HUES64 (cell line): ENCODE data around the gene PPP1R3F.
"Not testable (repeated sequence)": the region's sequence is repeated elsewhere in the genome, so short reads cannot be mapped to it uniquely, and the experiment has no call there.

Experiments
- H3K27ac ChIP-seq: 2 replicates; pipeline ENCODE4 v1.7.0; 2013; ENCODE audit warnings: low read depth, low read length, inconsistent platforms
- H3K27me3 ChIP-seq: 2 replicates; pipeline ENCODE4 v1.6.1; 2013; ENCODE audit warnings: mild to moderate bottlenecking, low read length; ENCODE audit not compliant: insufficient read depth
- H3K36me3 ChIP-seq: 2 replicates; pipeline ENCODE4 v1.6.1; 2013; ENCODE audit warnings: mild to moderate bottlenecking, low read length; ENCODE audit not compliant: insufficient read depth
- H3K4me1 ChIP-seq: 2 replicates; pipeline ENCODE4 v1.6.1; 2013; ENCODE audit warnings: mild to moderate bottlenecking, low read length, moderate library complexity; ENCODE audit not compliant: insufficient read depth
- H3K4me3 ChIP-seq: 2 replicates; pipeline ENCODE4 v1.5.1; 2013; ENCODE audit warnings: mild to moderate bottlenecking, low read length, moderate library complexity
- H3K9ac ChIP-seq: 2 replicates; pipeline ENCODE4 v1.6.1; 2013; ENCODE audit warnings: mild to moderate bottlenecking, low read depth, low read length
- H3K9me3 ChIP-seq: 2 replicates; pipeline ENCODE4 v1.6.1; 2013; ENCODE audit warnings: low read depth, low read length; ENCODE audit not compliant: insufficient read depth
- WGBS: fragments of 150-250, 120-280 bp; methylation state at CpG from one replicate; pipeline ENCODE4 v1.1.7; 2013; ENCODE audit warnings: missing lambda C conversion rate; 5-methylcytosine and 5-hydroxymethylcytosine counted together

The PPP1R3F gene

GRCh38 chrX:49292400-49293362 lies 23.1 kb downstream of the PPP1R3F start:
- Histone ChIP-seq H3K9ac (no peak overlapping the region), H3K4me3 (no peak overlapping the region), H3K27me3 (no peaks in the 10 kb centered on the region), H3K4me1 (no peaks in the 10 kb centered on the region), H3K27ac (no peak overlapping the region), H3K36me3 (no peaks in the 10 kb centered on the region), H3K9me3 (no peaks in the 10 kb centered on the region)
- 91% methylated on average over 14 of the region's 17 CpGs for WGBS

- 91% methylated on average over 5 of the region's 5 CpGs for WGBS
Observed at GRCh38 chrX:49299293-49299692, 29.7 kb downstream of the PPP1R3F start.

GRCh38 chrX:49300703-49301102 lies 31.1 kb downstream of the PPP1R3F start:
- Histone ChIP-seq H3K4me1 (no peaks in the 10 kb centered on the region), H3K27me3 (no peaks in the 10 kb centered on the region), H3K36me3 (no peaks in the 10 kb centered on the region), H3K9me3 (no peaks in the 10 kb centered on the region), H3K27ac (no peak overlapping the region), H3K9ac (no peak overlapping the region), H3K4me3 (no peak overlapping the region)
- no CpG with 5 or more reads among the region's 1 CpG for WGBS

More at GRCh38 chrX:49299293-49299692, 29.7 kb downstream of the PPP1R3F start:
- H3K27ac ChIP-seq, H3K9ac ChIP-seq, H3K4me1 ChIP-seq, H3K27me3 ChIP-seq, H3K4me3 ChIP-seq, H3K9me3 ChIP-seq, H3K36me3 ChIP-seq: not testable (repeated sequence)

GRCh38 chrX:49303346-49303745 lies 33.8 kb downstream of the PPP1R3F start, which contains the start of gene GAGE10:
GAGE10 (plus strand) TSS chrX:49303646; CDS start chrX:49304860, 1,214 bp downstream.
- Histone ChIP-seq H3K9me3 (no peaks in the 10 kb centered on the region), H3K27me3 (no peaks in the 10 kb centered on the region), H3K4me3 (no peak within 1 kb of the TSS), H3K9ac (no peak within 1 kb of the TSS), H3K27ac (no peak within 1 kb of the TSS), H3K36me3 (no peaks in the 10 kb centered on the region), H3K4me1 (no peaks in the 10 kb centered on the region)
- 93% methylated on average over 14 of the region's 15 CpGs for WGBS

GRCh38 chrX:49307775-49308174 lies 38.2 kb downstream of the PPP1R3F start:
- H3K4me1 ChIP-seq = peaks cover 21% of the 10 kb centered on the region
- H3K27me3 ChIP-seq, H3K27ac ChIP-seq, H3K9me3 ChIP-seq, H3K4me3 ChIP-seq, H3K9ac ChIP-seq, H3K36me3 ChIP-seq: not testable (repeated sequence)
- 96% methylated on average over 2 of the region's 2 CpGs for WGBS

GRCh38 chrX:49308604-49309269 lies 39.1 kb downstream of the PPP1R3F start:
- peak overlapping the region; percentile 93 for H3K27ac ChIP-seq
- no peaks in the 10 kb centered on the region for H3K36me3 ChIP-seq
- peaks cover 21% of the 10 kb centered on the region for H3K4me1 ChIP-seq
- H3K9ac ChIP-seq = peak overlapping the region; percentile 69
- WGBS = 82% methylated on average over 15 of the region's 15 CpGs
- no peaks in the 10 kb centered on the region for H3K9me3 ChIP-seq
- H3K4me3 ChIP-seq = peak overlapping the region; percentile 43
- H3K27me3 ChIP-seq = no peaks in the 10 kb centered on the region; the same call in 1 of the 2 replicates

GRCh38 chrX:49309401-49309981 lies 39.9 kb downstream of the PPP1R3F start:
- Histone ChIP-seq H3K4me3 (peak overlapping the region; percentile 43), H3K27ac (peak overlapping the region; percentile 93)

GRCh38 chrX:49310371-49310770 lies 40.8 kb downstream of the PPP1R3F start:
- H3K27ac ChIP-seq = peak overlapping the region; percentile 84; the same call in 1 of the 2 replicates
- peak overlapping the region; percentile 43; the same call in 1 of the 2 replicates for H3K4me3 ChIP-seq
- H3K9me3 ChIP-seq = no peaks in the 10 kb centered on the region
- WGBS = 27% methylated on average over 15 of the region's 18 CpGs
- H3K36me3 ChIP-seq = no peaks in the 10 kb centered on the region
- H3K9ac ChIP-seq = peak overlapping the region; percentile 55
- peaks cover 21% of the 10 kb centered on the region for H3K4me1 ChIP-seq
- H3K27me3 ChIP-seq = no peaks in the 10 kb centered on the region; the same call in 1 of the 2 replicates

More at GRCh38 chrX:49309401-49309981, 39.9 kb downstream of the PPP1R3F start:
- peak overlapping the region; percentile 69 for H3K9ac ChIP-seq
- H3K36me3 ChIP-seq = no peaks in the 10 kb centered on the region
- WGBS = 11% methylated on average over 6 of the region's 8 CpGs
- H3K9me3 ChIP-seq = no peaks in the 10 kb centered on the region
- no peaks in the 10 kb centered on the region; the same call in 1 of the 2 replicates for H3K27me3 ChIP-seq
- H3K4me1 ChIP-seq = peaks cover 21% of the 10 kb centered on the region

GRCh38 chrX:49312176-49312575 lies 42.6 kb downstream of the PPP1R3F start:
- no peaks in the 10 kb centered on the region for H3K36me3 ChIP-seq
- H3K27ac ChIP-seq = no peak overlapping the region
- H3K9me3 ChIP-seq = no peaks in the 10 kb centered on the region
- H3K4me3 ChIP-seq = no peak overlapping the region
- WGBS = 89% methylated on average over 2 of the region's 2 CpGs
- H3K27me3 ChIP-seq = no peaks in the 10 kb centered on the region; the same call in 1 of the 2 replicates
- H3K4me1 ChIP-seq = peaks cover 21% of the 10 kb centered on the region
- no peak overlapping the region for H3K9ac ChIP-seq

- H3K36me3 ChIP-seq = no peaks in the 10 kb centered on the region
- H3K9ac ChIP-seq = no peak overlapping the region
- no peak overlapping the region for H3K27ac ChIP-seq
- no peak overlapping the region for H3K4me3 ChIP-seq
- no peaks in the 10 kb centered on the region for H3K9me3 ChIP-seq
- peaks cover 2% of the 10 kb centered on the region; the same call in 1 of the 2 replicates for H3K4me1 ChIP-seq
- 93% methylated on average over 4 of the region's 4 CpGs for WGBS
- no peaks in the 10 kb centered on the region; the same call in 1 of the 2 replicates for H3K27me3 ChIP-seq
Observed at GRCh38 chrX:49316085-49316484, 46.5 kb downstream of the PPP1R3F start.

GRCh38 chrX:49321737-49322136 lies 52.1 kb downstream of the PPP1R3F start, which contains the start of gene GAGE12J:
GAGE12J (plus strand) TSS chrX:49322037; CDS start chrX:49323194, 1,157 bp downstream.
- not testable (repeated sequence) for H3K9me3 ChIP-seq, H3K4me3 ChIP-seq, H3K27ac ChIP-seq, H3K4me1 ChIP-seq, H3K9ac ChIP-seq, H3K27me3 ChIP-seq, H3K36me3 ChIP-seq
- WGBS = 100% methylated on average over 2 of the region's 16 CpGs
